Keratinocyte (primary cell): ENCODE data around the gene KEL. TPM values are rescaled to one million over a fixed set of nuclear protein-coding genes. Genes with fewer than 3 reads are reported as not detected.
A peak's percentile ranks its signal among the peaks of the same experiment; 100 is the strongest.

Experiments
- DNase-seq: peaks from one replicate; pipeline ENCODE4 v3.0.0-alpha.2; 2011; ENCODE audit warnings: low read depth, missing footprints, low spot score
- FAIRE-seq: peaks from 2 replicates; lab custom pipeline; 2011; peaks lifted over from hg19 to GRCh38; lab: Jason Lieb, UNC
- H2AFZ ChIP-seq: 2 replicates; pipeline ENCODE4 v1.6.0; 2012; ENCODE audit warnings: low read length, control low read depth, inconsistent platforms; ENCODE audit not compliant: control insufficient read depth
- H3K27ac ChIP-seq: 2 replicates; pipeline ENCODE4 v1.5.1; 2011; ENCODE audit warnings: low read length; ENCODE audit not compliant: control insufficient read depth, insufficient read depth
- H3K27me3 ChIP-seq: 3 replicates; pipeline ENCODE4 v1.6.0; 2011; ENCODE audit warnings: low read length; ENCODE audit not compliant: control insufficient read depth, insufficient read depth; ENCODE audit errors: extremely low read depth
- H3K36me3 ChIP-seq, 2 experiments: 2 replicates in 1 of 2; 3 replicates in 1 of 2; pipeline ENCODE4 v1.5.1; 2011; ENCODE audit warnings: low read length in 2 of 2, mild to moderate bottlenecking in 1 of 2; ENCODE audit not compliant: control insufficient read depth in 2 of 2, insufficient read depth in 2 of 2; ENCODE audit errors: extremely low read depth in 1 of 2
- H3K4me1 ChIP-seq: 3 replicates; pipeline ENCODE4 v1.5.1; 2011; ENCODE audit warnings: low read length; ENCODE audit not compliant: control insufficient read depth, insufficient read depth; ENCODE audit errors: extremely low read depth
- H3K4me2 ChIP-seq: 3 replicates; pipeline ENCODE4 v1.6.0; 2011; ENCODE audit warnings: low read depth, low read length; ENCODE audit not compliant: control insufficient read depth, insufficient read depth; ENCODE audit errors: extremely low read depth
- H3K4me3 ChIP-seq, 3 experiments: fragments of 200-600 bp in 1 of 3; sonication (generic) in 1 of 3; 2 replicates in 2 of 3; 3 replicates in 1 of 3; pipeline ENCODE4 v1.5.1; 2011 to 2016; ENCODE audit warnings: low read length in 3 of 3, mild to moderate bottlenecking in 3 of 3, control low read depth in 2 of 3, inconsistent platforms in 1 of 3, low read depth in 1 of 3, mixed read lengths in 1 of 3, mixed run types in 1 of 3, moderate library complexity in 1 of 3; ENCODE audit not compliant: control insufficient read depth in 2 of 3, insufficient read depth in 2 of 3; ENCODE audit errors: extremely low read depth in 1 of 3
- H3K79me2 ChIP-seq: 2 replicates; pipeline ENCODE4 v1.6.0; 2012; ENCODE audit warnings: low read length; ENCODE audit not compliant: control insufficient read depth, insufficient read depth
- H3K9ac ChIP-seq: 3 replicates; pipeline ENCODE4 v1.6.0; 2011; ENCODE audit warnings: low read length; ENCODE audit not compliant: control insufficient read depth, insufficient read depth; ENCODE audit errors: extremely low read depth
- H3K9me1 ChIP-seq: 3 replicates; pipeline ENCODE4 v1.6.0; 2011; ENCODE audit warnings: low read length; ENCODE audit not compliant: control insufficient read depth, insufficient read depth; ENCODE audit errors: extremely low read depth
- H3K9me3 ChIP-seq: 2 replicates; pipeline ENCODE4 v1.5.1; 2012; ENCODE audit warnings: low read depth, low read length; ENCODE audit not compliant: control insufficient read depth
- H4K20me1 ChIP-seq: 3 replicates; pipeline ENCODE4 v1.6.0; 2011; ENCODE audit warnings: low read length; ENCODE audit not compliant: control insufficient read depth, insufficient read depth; ENCODE audit errors: extremely low read depth
- CTCF ChIP-seq, 3 experiments: IDR thresholded peaks in 1 of 3; conservative IDR thresholded peaks in 1 of 3; optimal IDR thresholded peaks in 1 of 3; 2 replicates in 2 of 3; 3 replicates in 1 of 3; pipeline versions ENCODE3 to v1.5.1; 2011; ENCODE audit warnings: low read length in 3 of 3, mild to moderate bottlenecking in 3 of 3, moderate library complexity in 2 of 3, control low read depth in 1 of 3, inconsistent platforms in 1 of 3; ENCODE audit not compliant: insufficient read depth in 2 of 3; ENCODE audit errors: extremely low read depth in 1 of 3
- EZH2 ChIP-seq: IDR thresholded peaks from one replicate; pipeline ENCODE4 v1.6.1; 2012; ENCODE audit warnings: inconsistent platforms, mild to moderate bottlenecking, low read length, moderate library complexity
- dilution Hi-C: fragments of 300-500 bp; cut with MboI; formaldehyde crosslinking; loops from one replicate; pipeline ENCODE4 v1.7.0; 2020; ENCODE audit warnings: low sequenced_read_pairs; ENCODE audit not compliant: extremely low pct_ligation_motif_present
- polyA plus RNA-seq, 5 experiments: library from polyadenylated mRNA; depleted of rRNA in 3 of 5; stranded (reverse) in 3 of 5; stranded (forward) in 1 of 5; unstranded in 1 of 5; fragments of >200 nt; gene quantifications; 1 replicate in 1 of 5; 2 replicates in 3 of 5; 3 replicates in 1 of 5; pipeline versions ENCODE4 v1.2.1 to v1.2.3, GENCODE V29; 2011 to 2012; ENCODE audit warnings: missing spikeins in 2 of 5, low read depth in 1 of 5, low replicate concordance in 1 of 5

KEL gene
- polyA plus RNA-seq, 1 donor (not counting 4 experiments of a cell fraction or from before 2014, with no cell fraction given), result 0.09 TPM

- no peaks in the 10 kb centered on the region for H4K20me1 ChIP-seq
- no peaks in the 10 kb centered on the region for H3K36me3 ChIP-seq
- FAIRE-seq (no peak), DNase-seq (no peak)
- peaks cover 13% of the 10 kb centered on the region for H3K4me1 ChIP-seq
- H3K27me3 ChIP-seq, result no peaks in the 10 kb centered on the region
- H3K4me2 ChIP-seq, result no peak overlapping the region
- no peak overlapping the region for H3K9ac ChIP-seq
- no peaks in the 10 kb centered on the region for H3K79me2 ChIP-seq
- no peaks in the 10 kb centered on the region for H3K9me1 ChIP-seq
- no peak overlapping the region for H2AFZ ChIP-seq
- no peak overlapping the region for H3K4me3 ChIP-seq
- H3K27ac ChIP-seq, result no peak overlapping the region
- dilution Hi-C loops, result no loop called here
- TF ChIP-seq CTCF (optimal IDR thresholded peaks at IDR 0.05 in 1 of 3, IDR thresholded peaks at IDR 0.05 in 1 of 3, conservative IDR thresholded peaks at IDR 0.05 in 1 of 3; ENCODE audit: extremely low read depth in 1 of 3, insufficient read depth in 2 of 3, low read length in 3 of 3), result no peak
- H3K9me3 ChIP-seq, result no peaks in the 10 kb centered on the region
These were observed 17.2 kb downstream of the KEL start for GRCh38 chr7:142945001-142945400.

- FAIRE-seq, result peak; percentile 56
These were observed 18.4 kb downstream of the KEL start for GRCh38 chr7:142943706-142944268.

More at GRCh38 chr7:142943706-142944268, 18.4 kb downstream of the KEL start:
- H3K9me3 ChIP-seq, result no peaks in the 10 kb centered on the region
- H3K4me1 ChIP-seq, result peaks cover 13% of the 10 kb centered on the region
- no peaks in the 10 kb centered on the region for H3K79me2 ChIP-seq
- dilution Hi-C loops, result no loop called here
- no peaks in the 10 kb centered on the region for H3K27me3 ChIP-seq
- no peak overlapping the region for H3K27ac ChIP-seq
- no peak overlapping the region for H2AFZ ChIP-seq
- no peak overlapping the region for H3K4me2 ChIP-seq
- H4K20me1 ChIP-seq, result no peaks in the 10 kb centered on the region
- no peak overlapping the region for H3K9ac ChIP-seq
- no peak overlapping the region for H3K4me3 ChIP-seq
- no peak for TF ChIP-seq EZH2
- no peak for TF ChIP-seq CTCF (optimal IDR thresholded peaks at IDR 0.05 in 1 of 3, IDR thresholded peaks at IDR 0.05 in 1 of 3, conservative IDR thresholded peaks at IDR 0.05 in 1 of 3; ENCODE audit: extremely low read depth in 1 of 3, insufficient read depth in 2 of 3, low read length in 3 of 3)
- H3K9me1 ChIP-seq, result no peaks in the 10 kb centered on the region
- H3K36me3 ChIP-seq, result no peaks in the 10 kb centered on the region
- peak; percentile 48 for DNase-seq
